ENCODE results near the gene RBM33. TPM values are rescaled to one million over a fixed set of nuclear protein-coding genes. Genes with fewer than 3 reads are reported as not detected.

Gene RBM33
- total and polyA plus RNA-seq, 2 of the 13 experiments (the other 11 are each of a cell fraction or from before 2014, with no cell fraction given): 12.4 to 28.9 TPM

- TF ChIP-seq CREB1 (IDR thresholded peaks at IDR 0.05) (no peak), CREB1 (CRISPR knock-in tag; IDR thresholded peaks at IDR 0.05) (no peak), FOXK2 (IDR thresholded peaks at IDR 0.05) (no peak), ATF7-NPFF (CRISPR knock-in tag; IDR thresholded peaks at IDR 0.05; ENCODE audit: low read depth) (peak; percentile 78; the same call in 1 of the 2 replicates), ZNF136 (CRISPR knock-in tag; IDR thresholded peaks at IDR 0.05; ENCODE audit: low read depth) (no peak), FOXO4 (CRISPR knock-in tag; conservative IDR thresholded peaks at IDR 0.05) (0 out of 2 replicates have a peak, but pooled peaks have one; percentile 38), GMEB1 (CRISPR knock-in tag; IDR thresholded peaks at IDR 0.05; ENCODE audit: borderline replicate concordance) (no peak; the same call in 1 of the 2 replicates), ZNF773 (CRISPR knock-in tag; IDR thresholded peaks at IDR 0.05; ENCODE audit: borderline replicate concordance) (peak; percentile 65; the same call in 1 of the 2 replicates), ZNF777 (CRISPR knock-in tag; IDR thresholded peaks at IDR 0.05) (peak; percentile 18; the same call in 1 of the 2 replicates), JDP2 (CRISPR knock-in tag; IDR thresholded peaks at IDR 0.05; ENCODE audit: borderline replicate concordance) (no peak), ZNF296 (CRISPR knock-in tag; conservative IDR thresholded peaks at IDR 0.05) (no peak), RBAK (CRISPR knock-in tag; IDR thresholded peaks at IDR 0.05) (no peak), PATZ1 (CRISPR knock-in tag; IDR thresholded peaks at IDR 0.05) (peak; percentile 43), ISL2 (CRISPR knock-in tag; IDR thresholded peaks at IDR 0.05) (peak; percentile 45; the same call in 1 of the 2 replicates), PREB (CRISPR knock-in tag; IDR thresholded peaks at IDR 0.05) (no peak), REXO4 (CRISPR knock-in tag; IDR thresholded peaks at IDR 0.05; ENCODE audit: borderline replicate concordance) (no peak), AGO2 (optimal IDR thresholded peaks at IDR 0.05; ENCODE audit: low read depth, low read length) (peak; percentile 93), ZFP91 (CRISPR knock-in tag; IDR thresholded peaks at IDR 0.05; ENCODE audit: borderline replicate concordance) (peak; percentile 62; the same call in 1 of the 2 replicates), THRA (CRISPR knock-in tag; IDR thresholded peaks at IDR 0.05; ENCODE audit: borderline replicate concordance) (peak; percentile 69; the same call in 1 of the 2 replicates), SUZ12 (IDR thresholded peaks at IDR 0.05; ENCODE audit: low read depth, low read length) (no peak)
Measured at GRCh38 chr7:155808549-155809331, 164.3 kb downstream of the RBM33 start (continued).
